ENCODE results near the gene TPSAB1. TPM values are rescaled to one million over a fixed set of nuclear protein-coding genes. Genes with fewer than 3 reads are reported as not detected.
"Not testable (repeated sequence)": the region's sequence is repeated elsewhere in the genome, so short reads cannot be mapped to it uniquely, and the experiment has no call there.

The TPSAB1 gene
- total RNA-seq, 1 donor from 2014 or later = not detected

DNA sequence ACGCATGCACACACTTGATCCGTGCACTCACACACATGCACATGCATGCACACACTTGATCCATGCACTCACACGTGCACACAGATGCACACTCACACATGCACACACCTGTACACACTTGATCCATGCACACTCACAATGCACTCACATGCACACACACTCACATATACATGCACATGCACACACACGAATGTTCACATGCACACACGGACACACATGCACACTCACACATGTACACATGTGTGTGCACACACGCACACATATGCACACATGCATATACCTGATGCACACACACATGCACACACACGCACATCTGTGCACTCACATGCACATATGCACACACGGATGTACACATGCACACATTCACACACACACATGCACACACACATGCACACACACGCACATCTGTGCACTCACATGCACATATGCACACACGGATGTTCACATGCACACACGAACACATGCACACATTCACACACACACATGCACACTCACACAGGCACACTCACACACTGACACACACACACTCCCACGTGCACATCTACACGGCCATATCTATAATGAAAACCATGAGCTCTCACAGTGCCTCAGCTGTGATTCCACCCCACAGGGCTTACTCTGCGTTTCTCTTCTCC lies 7.5 kb downstream of the TPSAB1 start:
- DNase-seq (ENCODE audit: low read depth in 2 of 2) = not testable (repeated sequence)

DNA sequence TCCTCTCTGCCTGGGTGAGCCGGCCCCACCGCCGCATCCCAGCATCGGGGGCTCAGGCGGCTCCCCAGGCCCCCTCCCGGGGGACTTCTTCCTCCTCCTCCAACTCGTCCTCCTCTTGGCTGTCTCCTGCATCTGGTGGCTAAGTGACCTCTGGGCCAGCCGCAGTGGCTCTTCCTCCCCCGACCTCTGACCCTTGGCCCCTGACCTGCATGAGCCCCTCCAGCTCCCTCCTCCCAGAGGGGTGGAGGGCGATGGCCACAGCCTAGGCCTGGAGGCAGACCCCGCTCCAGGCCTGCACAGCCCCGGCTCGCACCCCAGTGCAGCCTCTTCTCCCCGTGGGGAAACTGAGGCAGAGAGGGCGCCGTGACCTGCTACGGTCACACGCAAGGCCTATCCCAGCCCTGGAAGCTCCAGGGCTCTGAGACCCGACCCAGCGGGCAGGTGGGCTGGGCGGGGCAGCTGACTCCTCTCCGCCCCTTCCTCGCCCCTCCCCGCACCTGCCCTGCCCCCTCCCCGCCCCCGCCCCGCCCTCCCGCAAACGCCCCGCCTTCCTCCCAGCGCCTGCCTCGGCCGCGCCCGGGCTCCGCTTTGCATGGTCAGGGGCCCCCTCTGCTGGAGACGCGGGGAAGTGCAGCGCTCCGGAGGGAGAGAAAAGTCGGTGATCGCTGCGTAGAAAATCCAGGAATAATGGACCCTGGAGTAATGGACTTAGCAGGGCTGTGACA lies 8.7 kb downstream of the TPSAB1 start:
- DNase-seq (ENCODE audit: low read depth in 2 of 2) = not testable (repeated sequence)

DNA sequence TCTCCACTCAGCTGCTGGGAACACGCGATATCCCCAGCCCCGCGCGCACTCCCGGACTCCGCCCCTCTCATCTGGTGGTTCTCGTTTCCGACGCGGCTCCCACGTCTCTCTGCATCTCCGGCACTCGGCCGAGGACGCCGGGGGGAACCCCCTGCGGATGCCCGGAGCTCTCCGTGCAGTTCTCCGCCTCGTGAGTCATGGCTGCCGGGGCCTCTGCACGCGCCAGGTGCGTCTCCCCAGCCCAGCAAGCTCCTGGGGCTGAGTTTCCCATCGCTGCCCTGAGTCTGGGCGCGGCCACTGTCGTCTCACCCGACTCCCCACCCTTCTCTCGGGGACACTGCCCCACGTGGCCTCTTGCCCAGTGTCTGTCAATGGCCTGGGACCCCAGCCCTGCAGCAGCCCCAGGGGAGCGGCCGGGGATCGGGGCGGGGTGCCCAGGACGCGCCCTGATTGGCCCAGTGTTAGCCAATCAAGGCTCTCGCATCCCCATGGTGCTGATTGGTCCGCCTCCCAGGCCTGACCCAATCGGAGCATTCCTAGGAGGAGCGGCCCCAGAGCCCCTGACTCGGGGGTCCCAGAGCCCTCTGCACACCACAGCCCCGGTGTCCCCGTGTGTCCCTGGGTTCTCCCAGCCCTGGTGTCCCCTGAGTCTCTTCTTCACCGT lies 13.3 kb downstream of the TPSAB1 start:
- DNase-seq (ENCODE audit: low read depth in 2 of 2) = not testable (repeated sequence)

DNA sequence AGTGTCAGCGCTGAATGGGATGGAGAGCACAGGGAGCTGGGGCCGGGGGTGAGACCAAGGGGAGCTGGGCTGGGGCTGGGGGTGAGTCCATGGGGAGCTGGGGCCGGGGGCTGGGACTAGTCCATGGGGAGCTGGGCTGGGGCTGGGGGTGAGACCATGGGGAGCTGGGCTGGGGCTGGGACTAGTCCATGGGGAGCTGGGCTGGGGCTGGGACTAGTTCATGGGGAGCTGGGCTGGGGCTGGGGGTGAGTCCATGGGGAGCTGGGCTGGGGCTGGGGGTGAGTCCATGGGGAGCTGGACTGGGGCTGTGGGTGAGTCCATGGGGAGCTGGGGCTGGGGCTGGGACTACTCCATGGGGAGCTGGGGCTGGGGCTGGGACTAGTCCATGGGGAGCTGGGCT lies 14.3 kb downstream of the TPSAB1 start:
- DNase-seq (ENCODE audit: low read depth in 2 of 2) = not testable (repeated sequence)

DNA sequence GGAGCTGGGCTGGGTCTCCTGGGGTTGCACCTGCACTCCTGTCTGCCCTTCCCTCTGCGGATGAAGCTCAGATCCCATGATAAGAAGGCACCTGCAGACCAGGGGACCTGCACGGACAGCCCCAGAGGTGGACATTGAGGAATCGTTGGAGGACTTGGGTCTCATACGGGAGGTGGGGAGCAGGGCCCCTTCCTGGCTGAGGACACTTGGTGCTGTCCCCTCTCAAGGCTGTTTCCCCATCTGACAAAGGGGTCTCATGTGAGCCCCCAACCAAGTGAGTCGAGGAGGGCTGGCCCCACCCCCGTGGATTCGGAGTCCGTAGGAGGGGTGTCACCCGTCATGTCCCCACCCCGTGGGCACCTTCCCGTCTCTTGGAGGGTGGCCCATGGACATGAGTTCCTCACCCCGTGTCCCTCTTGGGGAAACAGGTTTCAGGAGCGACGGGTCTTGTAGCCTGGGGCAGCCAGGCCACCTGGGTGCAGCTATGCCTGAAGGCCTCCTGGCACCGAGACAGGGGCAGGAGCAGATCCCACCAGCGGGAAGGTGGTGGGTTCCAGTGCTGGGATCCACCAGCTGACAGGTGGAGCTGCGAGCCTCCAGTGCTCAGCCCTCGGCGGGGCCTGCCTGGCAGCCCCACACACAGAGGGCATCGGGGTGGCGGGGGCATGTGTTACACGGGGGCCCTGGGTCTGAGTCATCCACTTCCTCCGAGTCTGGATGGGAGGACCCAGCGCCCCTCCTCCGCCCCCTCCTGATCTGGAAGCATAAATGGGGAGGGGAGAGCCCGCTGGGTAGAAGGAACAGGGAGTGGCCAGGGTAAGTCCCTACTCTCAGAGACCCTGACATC lies 15.0 kb downstream of the TPSAB1 start, which contains the start of gene TPSD1:
Gene TPSD1 (plus strand): TSS at position 794 of the 847 bp plus-strand sequence. CDS start 212 bp downstream, outside the sequence.
- DNase-seq (ENCODE audit: low read depth in 2 of 2) = not testable (repeated sequence)

DNA sequence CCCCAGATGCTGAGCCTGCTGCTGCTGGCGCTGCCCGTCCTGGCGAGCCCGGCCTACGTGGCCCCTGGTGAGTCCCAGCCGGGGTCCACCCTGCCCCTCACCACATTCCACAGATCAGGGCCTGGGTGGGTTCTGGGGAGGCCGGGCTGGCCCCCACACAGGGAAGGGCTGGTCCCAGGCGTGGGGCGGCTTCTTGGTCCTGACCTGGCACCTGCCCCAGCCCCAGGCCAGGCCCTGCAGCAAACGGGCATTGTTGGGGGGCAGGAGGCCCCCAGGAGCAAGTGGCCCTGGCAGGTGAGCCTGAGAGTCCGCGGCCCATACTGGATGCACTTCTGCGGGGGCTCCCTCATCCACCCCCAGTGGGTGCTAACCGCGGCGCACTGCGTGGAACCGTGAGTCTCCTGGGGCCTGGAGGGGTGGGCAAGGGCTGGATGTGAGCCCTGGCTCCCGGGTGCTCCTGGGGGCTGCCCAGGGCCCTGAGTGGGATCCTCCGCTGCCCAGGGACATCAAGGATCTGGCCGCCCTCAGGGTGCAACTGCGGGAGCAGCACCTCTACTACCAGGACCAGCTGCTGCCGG lies 15.9 kb downstream of the TPSAB1 start:
- DNase-seq (ENCODE audit: low read depth in 2 of 2) = not testable (repeated sequence)

DNA sequence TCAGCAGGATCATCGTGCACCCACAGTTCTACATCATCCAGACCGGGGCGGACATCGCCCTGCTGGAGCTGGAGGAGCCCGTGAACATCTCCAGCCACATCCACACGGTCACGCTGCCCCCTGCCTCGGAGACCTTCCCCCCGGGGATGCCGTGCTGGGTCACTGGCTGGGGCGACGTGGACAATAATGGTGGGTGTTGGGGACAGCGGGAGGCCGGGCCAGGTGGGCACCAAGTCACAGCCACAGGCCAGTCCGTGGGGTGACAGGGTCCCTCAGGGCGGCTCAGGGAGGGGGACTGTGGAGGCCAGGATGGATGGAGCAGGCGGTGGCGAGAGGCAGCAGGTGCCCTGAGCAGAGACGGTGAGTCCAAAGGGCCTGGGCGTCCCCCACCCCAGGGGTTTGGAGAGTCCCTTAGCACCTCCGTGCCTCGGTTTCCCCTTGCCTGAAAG lies 16.4 kb downstream of the TPSAB1 start:
- no peak for DNase-seq (ENCODE audit: low read depth in 2 of 2)

DNA sequence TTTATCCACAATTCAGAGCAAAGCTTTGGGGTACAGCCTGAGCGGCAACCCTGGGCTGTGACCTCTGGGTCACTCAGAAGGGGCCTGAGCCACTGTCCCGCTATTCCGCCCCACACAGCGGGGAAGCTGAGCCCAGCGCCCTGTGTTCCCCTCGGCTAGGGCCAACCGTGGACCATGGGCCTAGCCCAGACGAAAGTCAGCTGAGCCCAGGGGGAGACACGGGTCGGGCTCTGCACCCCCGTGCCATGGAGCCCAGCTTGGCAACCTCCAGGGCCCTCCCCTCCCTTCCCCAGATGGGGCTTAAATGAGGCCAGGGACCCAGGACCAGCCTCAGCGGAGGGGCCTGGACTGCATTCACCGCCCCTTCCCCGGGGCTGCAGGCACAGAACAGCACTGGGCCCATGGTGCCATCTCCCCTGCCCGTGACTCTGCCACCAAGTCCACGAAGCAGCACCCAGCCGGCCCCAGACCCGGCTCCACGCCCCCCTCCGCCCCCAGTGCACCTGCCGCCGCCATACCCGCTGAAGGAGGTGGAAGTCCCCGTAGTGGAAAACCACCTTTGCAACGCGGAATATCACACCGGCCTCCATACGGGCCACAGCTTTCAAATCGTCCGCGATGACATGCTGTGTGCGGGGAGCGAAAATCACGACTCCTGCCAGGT lies 17.2 kb downstream of the TPSAB1 start:
- no peak for DNase-seq (ENCODE audit: low read depth in 2 of 2)

DNA sequence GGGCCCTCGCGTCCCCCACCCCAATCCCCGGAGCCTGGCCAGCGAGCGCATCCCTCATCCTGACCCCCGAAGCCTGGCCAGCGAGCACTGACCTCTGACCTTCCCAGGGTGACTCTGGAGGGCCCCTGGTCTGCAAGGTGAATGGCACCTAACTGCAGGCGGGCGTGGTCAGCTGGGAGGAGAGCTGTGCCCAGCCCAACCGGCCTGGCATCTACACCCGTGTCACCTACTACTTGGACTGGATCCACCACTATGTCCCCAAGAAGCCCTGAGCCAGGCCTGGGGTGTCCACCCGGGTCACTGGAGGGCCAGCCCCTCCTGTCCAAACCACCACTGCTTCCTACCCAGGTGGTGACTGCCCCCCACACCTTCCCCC lies 17.7 kb downstream of the TPSAB1 start:
- no peak for DNase-seq (ENCODE audit: low read depth in 2 of 2)

DNA sequence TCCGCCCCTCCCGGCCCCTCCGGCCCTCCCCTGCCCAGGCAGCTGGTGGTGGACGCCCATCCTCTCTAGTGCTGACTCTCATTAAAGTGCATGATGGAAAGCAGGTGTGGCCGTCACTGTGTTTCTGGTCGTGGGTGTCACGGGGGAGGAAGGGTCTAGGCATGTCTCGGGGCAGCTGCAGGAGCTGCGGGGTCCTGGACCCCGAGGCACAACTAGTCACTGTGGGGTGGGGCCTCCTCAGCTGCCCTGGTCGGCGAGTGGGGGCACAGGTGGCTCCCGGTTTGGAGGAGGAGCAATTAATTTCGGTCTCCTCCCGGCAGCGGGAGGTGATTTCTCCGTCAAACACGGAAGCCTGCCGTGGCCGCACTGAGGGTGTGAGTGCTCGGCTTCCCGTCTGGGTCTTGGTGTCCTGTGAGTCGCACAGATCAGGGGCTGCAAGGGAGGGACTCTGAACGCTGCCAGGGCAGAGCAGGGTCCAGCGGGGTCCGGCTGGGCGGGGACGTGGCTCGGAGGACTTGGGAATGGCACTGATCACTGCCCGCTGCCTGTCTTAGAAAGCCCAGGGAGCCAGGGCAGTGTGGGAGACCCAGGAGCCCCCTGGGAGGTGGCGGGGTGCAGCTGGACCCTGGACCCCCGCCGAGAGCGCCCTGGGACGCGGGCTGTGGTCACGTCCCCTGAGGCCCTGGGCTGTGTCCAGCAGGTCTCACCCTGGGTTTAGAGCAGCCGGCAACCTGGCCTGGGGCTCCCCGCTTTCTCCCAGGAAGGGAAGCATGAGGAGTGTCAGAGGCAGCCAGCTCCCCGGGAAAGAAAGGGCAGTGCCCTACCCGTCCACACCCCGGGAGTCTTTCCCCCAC lies 18.6 kb downstream of the TPSAB1 start:
- no peak for DNase-seq (ENCODE audit: low read depth in 2 of 2)

DNA sequence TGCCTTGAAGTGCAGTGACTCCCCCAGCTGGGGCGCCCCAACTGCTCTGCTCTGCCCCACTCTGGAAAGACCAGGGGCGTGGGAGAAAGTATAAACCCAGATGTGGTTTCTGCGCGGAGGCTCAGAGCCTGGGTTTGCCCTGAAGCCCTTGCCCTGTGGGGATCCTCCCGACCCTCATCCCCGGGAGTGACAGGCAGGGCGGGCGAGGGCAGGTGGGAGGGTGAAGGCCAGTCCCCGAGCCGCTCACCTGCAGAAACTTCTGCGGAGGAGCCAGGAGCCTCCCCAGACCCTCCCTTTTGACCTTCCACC lies 19.2 kb downstream of the TPSAB1 start:
- DNase-seq (ENCODE audit: low read depth in 2 of 2) = no peak

DNA sequence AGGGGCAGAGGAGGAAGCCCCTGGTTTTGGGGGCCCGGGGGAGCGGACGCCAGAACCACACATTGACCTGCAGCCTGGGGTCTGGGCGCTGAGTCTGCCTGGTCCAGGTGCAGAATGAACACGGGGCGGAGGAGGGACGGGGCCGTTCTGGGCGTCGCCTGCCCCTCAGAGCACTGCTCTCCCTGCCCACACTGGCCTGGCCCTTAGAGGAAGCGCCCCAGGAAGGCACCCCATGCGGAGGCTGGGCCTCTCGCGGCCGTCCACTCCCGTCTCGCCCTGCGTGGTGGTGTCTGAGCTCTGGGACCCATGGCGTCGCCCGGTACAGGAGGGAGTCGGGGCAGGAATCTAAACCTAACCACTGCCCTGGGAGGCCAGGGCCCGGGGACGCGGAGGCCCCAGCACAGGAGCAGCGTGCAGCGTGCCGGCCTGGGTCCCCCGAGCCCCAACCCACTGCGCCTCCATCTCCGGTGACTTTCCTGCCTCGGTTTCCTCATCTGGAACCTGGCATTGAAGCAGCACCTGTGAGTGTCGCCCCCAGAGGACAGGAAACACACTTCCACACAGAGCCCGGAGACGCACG lies 19.7 kb downstream of the TPSAB1 start:
- DNase-seq (ENCODE audit: low read depth in 2 of 2) = no peak

DNA sequence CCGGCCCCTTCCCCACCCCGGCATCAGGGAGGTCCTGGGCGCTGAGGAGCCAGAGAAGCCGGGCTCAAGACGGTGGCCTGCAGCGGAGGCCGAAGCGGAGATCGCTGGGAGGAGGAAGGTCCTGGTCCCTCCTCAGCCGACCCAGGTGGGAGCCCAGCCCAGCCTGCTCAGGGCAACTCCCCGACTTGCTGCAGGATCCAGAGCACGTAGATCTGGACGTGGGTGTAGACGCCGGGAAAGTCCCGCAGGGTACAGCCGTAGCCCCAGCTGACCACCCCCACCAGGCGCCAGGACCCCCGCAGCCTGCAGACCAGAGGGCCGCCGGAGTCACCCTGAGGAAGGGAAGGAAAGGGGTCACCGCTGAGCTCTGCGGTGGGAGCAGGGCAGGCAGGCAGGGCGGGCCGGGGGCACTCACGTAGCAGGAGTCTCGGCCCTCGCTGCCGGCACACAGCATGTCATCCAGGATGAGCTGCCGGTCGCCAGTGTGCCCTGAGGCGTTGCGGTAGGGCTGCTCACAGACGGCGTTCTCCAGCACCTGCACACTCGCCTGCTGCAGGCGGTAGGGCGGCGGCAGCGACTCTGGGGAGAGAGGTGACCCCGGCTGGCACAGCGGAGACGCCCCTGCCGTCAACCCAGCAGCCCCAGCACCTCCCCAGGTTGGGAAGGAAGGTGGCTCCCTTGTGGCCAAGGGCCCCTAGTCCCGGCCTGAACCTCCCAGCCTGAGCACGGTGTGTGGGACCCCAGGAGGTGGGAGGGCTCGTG lies 20.8 kb downstream of the TPSAB1 start:
- no peak for DNase-seq (ENCODE audit: low read depth in 2 of 2)

DNA sequence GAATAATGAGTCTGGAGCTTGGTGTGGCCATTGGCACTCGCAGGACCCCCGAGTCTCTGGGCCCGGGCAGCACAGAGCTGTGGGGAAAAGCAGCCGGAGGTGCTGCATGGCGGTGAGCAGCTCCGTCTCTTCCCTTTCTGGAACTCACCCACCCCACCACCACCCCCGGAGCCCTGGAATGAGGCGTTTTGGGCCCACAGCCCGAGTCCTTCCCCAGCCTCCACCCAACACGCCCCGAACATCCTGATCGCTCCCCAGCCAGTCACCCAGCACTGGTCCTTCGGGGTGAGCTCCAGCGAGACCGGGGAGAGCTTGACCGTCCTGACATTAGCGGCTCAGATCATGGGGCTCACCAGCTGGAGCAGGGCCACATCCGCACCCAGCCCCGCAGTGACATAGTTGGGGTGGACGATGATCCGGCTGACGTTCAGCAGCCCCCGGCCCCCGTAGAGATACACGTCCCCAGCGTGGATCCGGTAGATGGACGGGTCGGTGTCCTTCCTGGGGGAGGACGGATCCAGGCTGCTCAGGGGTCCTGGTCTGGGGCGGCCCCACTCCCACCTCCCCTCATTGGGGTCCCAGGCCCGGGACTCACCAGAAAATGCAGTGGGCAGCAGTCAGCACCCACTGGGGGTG lies 21.8 kb downstream of the TPSAB1 start:
- no peak for DNase-seq (ENCODE audit: low read depth in 2 of 2)

DNA sequence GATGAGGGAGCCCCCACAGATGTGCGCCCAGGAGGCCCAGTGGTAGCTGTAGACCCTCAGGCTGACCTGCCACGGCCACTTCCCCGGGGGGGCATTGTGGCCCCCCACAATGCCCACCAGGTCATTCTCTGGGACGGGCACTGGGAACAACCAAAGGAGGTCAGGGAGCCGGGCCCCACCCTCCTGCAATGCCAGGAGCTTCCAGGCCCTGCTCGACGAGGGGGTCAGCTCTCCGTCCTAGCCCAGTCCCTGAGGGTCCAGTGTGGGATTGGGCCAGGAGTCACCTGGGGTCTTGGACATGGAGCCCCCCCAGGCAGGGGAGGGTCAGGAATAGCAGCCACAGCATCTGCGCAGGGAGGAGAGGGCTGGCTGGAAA lies 22.3 kb downstream of the TPSAB1 start:
- no peak for DNase-seq (ENCODE audit: low read depth in 2 of 2)

DNA sequence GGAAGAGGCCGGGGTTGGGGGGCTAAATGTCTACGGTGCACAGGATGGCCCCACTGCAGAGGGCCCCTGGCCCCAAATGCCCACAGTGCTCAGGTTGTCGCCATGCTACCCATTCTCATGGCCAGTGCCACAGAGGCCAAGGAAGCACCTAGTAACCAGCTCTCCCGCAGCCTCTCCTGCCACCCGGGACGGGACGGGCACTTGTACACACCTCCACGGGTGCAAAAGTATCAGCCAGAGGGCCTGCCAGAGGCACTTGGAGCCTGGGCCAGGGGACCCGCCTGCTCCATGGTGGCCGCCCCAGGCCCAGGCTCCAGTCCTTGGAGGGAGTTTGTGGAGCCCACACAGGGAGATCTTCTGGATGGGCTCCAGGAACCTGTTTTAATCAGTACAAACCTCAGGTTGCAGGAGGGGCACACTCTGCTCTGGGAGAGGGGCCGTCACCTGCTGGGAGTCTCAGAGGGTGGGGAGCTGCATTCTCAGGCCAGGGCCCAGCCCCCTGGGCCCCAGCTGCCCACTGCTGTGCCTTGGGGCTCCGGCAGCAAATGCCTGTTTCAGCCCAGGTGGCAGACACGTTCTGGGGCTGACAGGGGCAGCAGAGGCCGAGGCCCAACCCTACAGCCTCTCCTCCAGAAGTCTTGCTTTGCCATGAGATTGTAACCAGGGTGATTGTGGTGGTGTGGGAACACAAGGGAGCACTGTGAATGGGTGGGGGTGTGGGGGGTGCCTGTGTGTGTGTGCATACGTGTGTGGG lies 23.3 kb downstream of the TPSAB1 start:
- DNase-seq (ENCODE audit: low read depth in 2 of 2) = no peak

DNA sequence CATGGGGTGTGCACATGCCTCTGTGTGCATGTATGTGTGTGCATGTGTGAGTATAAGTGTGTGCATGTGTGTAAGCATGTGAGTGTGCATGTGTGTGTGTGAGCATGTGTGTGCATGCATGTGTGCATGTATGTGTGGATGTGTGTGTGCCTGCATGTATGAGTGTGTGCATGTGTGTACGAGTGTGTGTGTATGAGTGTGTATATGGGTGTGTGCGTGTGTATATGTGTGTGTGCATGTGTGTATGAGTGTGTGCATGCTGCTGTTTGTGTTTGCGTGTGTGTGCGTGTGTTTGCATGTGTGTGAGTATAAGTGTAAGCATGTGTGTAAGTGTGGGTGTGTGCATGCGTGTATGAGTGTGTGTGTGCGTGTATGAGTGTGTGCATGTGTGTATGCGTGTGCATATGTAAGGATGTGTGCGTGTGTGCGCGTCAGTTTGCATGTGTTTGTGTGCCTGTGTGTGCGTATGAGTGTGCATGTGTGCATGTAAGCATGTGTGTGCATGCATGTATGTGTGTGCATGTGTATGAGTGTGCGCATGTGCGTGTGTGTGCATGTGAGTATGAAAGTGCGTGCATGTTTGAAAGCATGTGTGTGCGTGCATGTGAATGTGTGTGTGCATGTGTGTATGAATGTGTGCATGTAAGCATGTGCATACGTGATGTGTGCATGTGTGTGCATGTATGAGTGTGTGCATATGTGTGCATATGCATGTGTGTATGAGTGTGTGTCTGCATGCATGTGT lies 24.0 kb downstream of the TPSAB1 start:
- no peak for DNase-seq (ENCODE audit: low read depth in 2 of 2)
